ENCODE results near the gene NEUROD2.

NEUROD2 gene

DNA sequence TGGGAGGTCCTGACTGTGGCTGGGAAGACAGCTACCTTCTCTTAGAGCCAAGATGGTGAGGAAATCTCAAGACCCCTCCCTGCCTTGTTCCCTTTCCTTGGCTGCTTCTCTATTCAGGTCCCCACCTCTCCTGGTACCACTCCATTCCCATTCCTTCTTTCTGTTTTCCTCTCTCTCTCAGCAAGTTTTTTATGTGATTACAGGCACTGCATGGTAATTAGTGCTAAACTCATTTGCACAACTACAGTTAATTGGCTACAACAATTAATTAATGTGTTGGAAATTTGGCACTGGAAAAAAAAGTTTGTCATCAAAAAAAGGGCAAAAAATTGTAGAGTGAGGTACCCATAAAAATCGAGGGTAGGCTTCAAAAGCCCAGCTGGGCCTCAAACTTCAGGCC is 45.3 kb downstream of the NEUROD2 start:
- Histone ChIP-seq H3K4me1 (ENCODE audit: control insufficient read depth, low read length) (no peaks in the 10 kb centered on the region), H3K9me2 (replicated peaks; ENCODE audit: control insufficient read depth, low read length) (no peaks in the 10 kb centered on the region), H3K36me3 (ENCODE audit: control insufficient read depth, low read length) (no peaks in the 10 kb centered on the region), H3K4me2 (ENCODE audit: low read length) (no peak overlapping the region), H3K27ac (ENCODE audit: low read depth, low read length) (no peak overlapping the region), H3F3A (ENCODE audit: control insufficient read depth, insufficient read depth) (no peaks in the 10 kb centered on the region), H3K79me2 (ENCODE audit: control insufficient read depth, low read length) (no peaks in the 10 kb centered on the region), H3K9me3 (ENCODE audit: control insufficient read depth, insufficient read depth, low read length) (no peaks in the 10 kb centered on the region), H3K27me3 (ENCODE audit: control insufficient read depth, low read length) (no peaks in the 10 kb centered on the region), H3K4me3 (ENCODE audit: low read length) (no peak overlapping the region), H4K20me1 (ENCODE audit: control insufficient read depth, insufficient read depth, low read depth, low read length) (no peaks in the 10 kb centered on the region)
- TF ChIP-seq EZH2phosphoT487 (IDR thresholded peaks at IDR 0.05; ENCODE audit: borderline replicate concordance, low read length) = no peak
- TF ChIP-seq, protein P1, sequence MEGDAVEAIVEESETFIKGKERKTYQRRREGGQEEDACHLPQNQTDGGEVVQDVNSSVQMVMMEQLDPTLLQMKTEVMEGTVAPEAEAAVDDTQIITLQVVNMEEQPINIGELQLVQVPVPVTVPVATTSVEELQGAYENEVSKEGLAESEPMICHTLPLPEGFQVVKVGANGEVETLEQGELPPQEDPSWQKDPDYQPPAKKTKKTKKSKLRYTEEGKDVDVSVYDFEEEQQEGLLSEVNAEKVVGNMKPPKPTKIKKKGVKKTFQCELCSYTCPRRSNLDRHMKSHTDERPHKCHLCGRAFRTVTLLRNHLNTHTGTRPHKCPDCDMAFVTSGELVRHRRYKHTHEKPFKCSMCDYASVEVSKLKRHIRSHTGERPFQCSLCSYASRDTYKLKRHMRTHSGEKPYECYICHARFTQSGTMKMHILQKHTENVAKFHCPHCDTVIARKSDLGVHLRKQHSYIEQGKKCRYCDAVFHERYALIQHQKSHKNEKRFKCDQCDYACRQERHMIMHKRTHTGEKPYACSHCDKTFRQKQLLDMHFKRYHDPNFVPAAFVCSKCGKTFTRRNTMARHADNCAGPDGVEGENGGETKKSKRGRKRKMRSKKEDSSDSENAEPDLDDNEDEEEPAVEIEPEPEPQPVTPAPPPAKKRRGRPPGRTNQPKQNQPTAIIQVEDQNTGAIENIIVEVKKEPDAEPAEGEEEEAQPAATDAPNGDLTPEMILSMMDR (IDR thresholded peaks at IDR 0.05; ENCODE audit: low read depth, low read length, poor library complexity, severe bottlenecking) = no peak

GRCh38 chr17:39556423-39556822 is 51.3 kb downstream of the NEUROD2 start:
- no peaks in the 10 kb centered on the region for H3K27me3 ChIP-seq (ENCODE audit: control insufficient read depth, low read length)

DNA sequence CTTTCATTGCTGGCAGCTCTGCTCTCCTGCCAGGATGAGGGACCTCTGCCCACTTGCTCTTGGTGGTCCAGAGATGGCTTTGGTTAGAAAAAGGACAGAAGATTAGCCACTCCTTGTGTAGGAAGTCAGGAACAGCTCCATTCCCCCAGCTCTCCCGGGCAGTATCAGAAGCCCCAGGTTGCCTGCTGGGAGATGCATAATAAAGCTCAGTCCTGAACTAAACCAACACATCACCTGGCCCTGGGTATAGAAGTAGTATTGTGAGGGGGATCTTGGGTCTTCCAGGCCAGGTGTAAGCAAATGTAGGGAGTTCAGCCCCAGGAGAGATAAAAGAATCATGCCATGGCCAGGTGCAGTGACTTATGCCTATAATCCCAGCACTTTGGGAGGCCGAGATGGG is 52.4 kb downstream of the NEUROD2 start:
- H3K9me3 ChIP-seq (ENCODE audit: control insufficient read depth, insufficient read depth, low read length) = no peaks in the 10 kb centered on the region
- H3F3A ChIP-seq (ENCODE audit: control insufficient read depth, insufficient read depth) = no peaks in the 10 kb centered on the region
- H3K27ac ChIP-seq (ENCODE audit: low read depth, low read length) = no peak overlapping the region
- H3K4me1 ChIP-seq (ENCODE audit: control insufficient read depth, low read length) = peaks cover 8% of the 10 kb centered on the region
- H4K20me1 ChIP-seq (ENCODE audit: control insufficient read depth, insufficient read depth, low read depth, low read length) = no peaks in the 10 kb centered on the region
- TF ChIP-seq, protein P1 (IDR thresholded peaks at IDR 0.05; ENCODE audit: low read depth, low read length, poor library complexity, severe bottlenecking) = no peak
- TF ChIP-seq EZH2phosphoT487 (IDR thresholded peaks at IDR 0.05; ENCODE audit: borderline replicate concordance, low read length) = no peak
- no peaks in the 10 kb centered on the region for H3K79me2 ChIP-seq (ENCODE audit: control insufficient read depth, low read length)
- H3K4me2 ChIP-seq (ENCODE audit: low read length) = no peak overlapping the region
- no peaks in the 10 kb centered on the region for H3K27me3 ChIP-seq (ENCODE audit: control insufficient read depth, low read length)
- no peak overlapping the region for H3K4me3 ChIP-seq (ENCODE audit: low read length)
- peaks cover 4% of the 10 kb centered on the region; the same call in 1 of the 2 replicates for H3K36me3 ChIP-seq (ENCODE audit: control insufficient read depth, low read length)
- H3K9me2 ChIP-seq (replicated peaks; ENCODE audit: control insufficient read depth, low read length) = no peaks in the 10 kb centered on the region

More at GRCh38 chr17:39556423-39556822, 51.3 kb downstream of the NEUROD2 start:
- Histone ChIP-seq H3K4me2 (ENCODE audit: low read length) (no peak overlapping the region), H3K9me3 (ENCODE audit: control insufficient read depth, insufficient read depth, low read length) (no peaks in the 10 kb centered on the region), H3K36me3 (ENCODE audit: control insufficient read depth, low read length) (peaks cover 4% of the 10 kb centered on the region; the same call in 1 of the 2 replicates), H3K79me2 (ENCODE audit: control insufficient read depth, low read length) (no peaks in the 10 kb centered on the region), H3K4me3 (ENCODE audit: low read length) (no peak overlapping the region), H4K20me1 (ENCODE audit: control insufficient read depth, insufficient read depth, low read depth, low read length) (no peaks in the 10 kb centered on the region), H3K4me1 (ENCODE audit: control insufficient read depth, low read length) (no peaks in the 10 kb centered on the region), H3K9me2 (replicated peaks; ENCODE audit: control insufficient read depth, low read length) (no peaks in the 10 kb centered on the region), H3K27ac (ENCODE audit: low read depth, low read length) (no peak overlapping the region), H3F3A (ENCODE audit: control insufficient read depth, insufficient read depth) (no peaks in the 10 kb centered on the region)
- TF ChIP-seq EZH2phosphoT487 (IDR thresholded peaks at IDR 0.05; ENCODE audit: borderline replicate concordance, low read length) = no peak
- TF ChIP-seq, protein P1 (IDR thresholded peaks at IDR 0.05; ENCODE audit: low read depth, low read length, poor library complexity, severe bottlenecking) = no peak

Data from DOHH2 (cell line).